BLaER1 (cell line): ENCODE data around the gene MTHFD1L.

Experiments
- H3K27ac ChIP-seq: shearing (Covaris generic); formaldehyde crosslinking; 2 replicates; pipeline ENCODE4 v1.8.1; 2022
- H3K27me3 ChIP-seq: shearing (Covaris generic); formaldehyde crosslinking; 2 replicates; pipeline ENCODE4 v1.8.1; 2022
- H3K36me3 ChIP-seq: shearing (Covaris generic); formaldehyde crosslinking; 2 replicates; pipeline ENCODE4 v1.8.1; 2022
- H3K4me1 ChIP-seq: shearing (Covaris generic); formaldehyde crosslinking; 2 replicates; pipeline ENCODE4 v1.8.1; 2022
- H3K4me2 ChIP-seq: shearing (Covaris generic); formaldehyde crosslinking; 2 replicates; pipeline ENCODE4 v1.8.1; 2022
- H3K4me3 ChIP-seq: shearing (Covaris generic); formaldehyde crosslinking; 2 replicates; pipeline ENCODE4 v1.8.1; 2022
- H3K9ac ChIP-seq: shearing (Covaris generic); formaldehyde crosslinking; 2 replicates; pipeline ENCODE4 v1.8.1; 2022
- H3K9me3 ChIP-seq: shearing (Covaris generic); formaldehyde crosslinking; 2 replicates; pipeline ENCODE4 v1.8.1; 2022
- H4K20me1 ChIP-seq: shearing (Covaris generic); formaldehyde crosslinking; 2 replicates; pipeline ENCODE4 v1.8.1; 2022
- Cebpa-rat ChIP-seq: shearing (Covaris generic); IDR thresholded peaks from 2 replicates; pipeline ENCODE4 v1.8.1; 2022

MTHFD1L gene

GRCh38 chr6:150928882-150929281, 63.4 kb downstream of the MTHFD1L start:
- Histone ChIP-seq H3K9ac (no peak overlapping the region), H3K36me3 (peaks cover 74% of the 10 kb centered on the region), H3K4me1 (peaks cover 13% of the 10 kb centered on the region; the same call in 1 of the 2 replicates), H3K4me3 (no peak overlapping the region), H3K27me3 (no peaks in the 10 kb centered on the region), H3K4me2 (no peak overlapping the region), H3K9me3 (no peaks in the 10 kb centered on the region), H4K20me1 (0 out of 2 replicates have a peak, but pooled peaks cover 7% of the 10 kb centered on the region), H3K27ac (no peak overlapping the region)
- TF ChIP-seq Cebpa-rat = no peak

GRCh38 chr6:150929416-150929815, 63.9 kb downstream of the MTHFD1L start:
- no peak overlapping the region for H3K27ac ChIP-seq
- peaks cover 8% of the 10 kb centered on the region; the same call in 1 of the 2 replicates for H3K4me1 ChIP-seq
- no peak overlapping the region for H3K9ac ChIP-seq
- H3K9me3 ChIP-seq = no peaks in the 10 kb centered on the region
- H4K20me1 ChIP-seq = 0 out of 2 replicates have a peak, but pooled peaks cover 4% of the 10 kb centered on the region
- TF ChIP-seq Cebpa-rat = no peak
- no peak overlapping the region for H3K4me2 ChIP-seq
- no peak overlapping the region for H3K4me3 ChIP-seq
- H3K27me3 ChIP-seq = no peaks in the 10 kb centered on the region
- H3K36me3 ChIP-seq = peaks cover 77% of the 10 kb centered on the region

- Histone ChIP-seq H3K9me3 (no peaks in the 10 kb centered on the region), H3K4me3 (no peak overlapping the region), H3K27ac (no peak overlapping the region), H3K4me1 (no peaks in the 10 kb centered on the region), H3K36me3 (peaks cover 74% of the 10 kb centered on the region), H3K9ac (no peak overlapping the region), H3K27me3 (no peaks in the 10 kb centered on the region), H3K4me2 (no peak overlapping the region), H4K20me1 (no peaks in the 10 kb centered on the region)
- no peak for TF ChIP-seq Cebpa-rat
Measured at GRCh38 chr6:150930841-150931240, 65.3 kb downstream of the MTHFD1L start.

GRCh38 chr6:150931405-150931804, 65.9 kb downstream of the MTHFD1L start:
- Histone ChIP-seq H3K9ac (no peak overlapping the region), H3K4me2 (no peak overlapping the region), H4K20me1 (no peaks in the 10 kb centered on the region), H3K4me3 (no peak overlapping the region), H3K27me3 (no peaks in the 10 kb centered on the region), H3K4me1 (no peaks in the 10 kb centered on the region), H3K9me3 (no peaks in the 10 kb centered on the region), H3K27ac (no peak overlapping the region), H3K36me3 (peaks cover 75% of the 10 kb centered on the region)
- TF ChIP-seq Cebpa-rat = no peak

- Histone ChIP-seq H3K27me3 (no peaks in the 10 kb centered on the region), H3K9me3 (no peaks in the 10 kb centered on the region), H3K36me3 (peaks cover 80% of the 10 kb centered on the region), H3K4me1 (no peaks in the 10 kb centered on the region), H3K9ac (no peak overlapping the region), H3K4me2 (no peak overlapping the region), H3K4me3 (no peak overlapping the region), H3K27ac (no peak overlapping the region), H4K20me1 (no peaks in the 10 kb centered on the region)
- no peak for TF ChIP-seq Cebpa-rat
Measured at GRCh38 chr6:150932996-150933395, 67.5 kb downstream of the MTHFD1L start.

GRCh38 chr6:150934380-150934779, 68.9 kb downstream of the MTHFD1L start:
- Histone ChIP-seq H3K36me3 (peaks cover 82% of the 10 kb centered on the region), H3K27ac (no peak overlapping the region), H3K4me1 (no peaks in the 10 kb centered on the region), H4K20me1 (no peaks in the 10 kb centered on the region), H3K9me3 (no peaks in the 10 kb centered on the region), H3K9ac (no peak overlapping the region), H3K27me3 (no peaks in the 10 kb centered on the region), H3K4me2 (no peak overlapping the region), H3K4me3 (no peak overlapping the region)
- no peak for TF ChIP-seq Cebpa-rat

- Histone ChIP-seq H3K9me3 (no peaks in the 10 kb centered on the region), H3K9ac (no peak overlapping the region), H4K20me1 (no peaks in the 10 kb centered on the region), H3K4me3 (no peak overlapping the region), H3K4me2 (no peak overlapping the region), H3K27ac (no peak overlapping the region), H3K36me3 (peaks cover 91% of the 10 kb centered on the region), H3K4me1 (no peaks in the 10 kb centered on the region), H3K27me3 (no peaks in the 10 kb centered on the region)
- no peak for TF ChIP-seq Cebpa-rat
Measured at GRCh38 chr6:150936021-150936555, 70.6 kb downstream of the MTHFD1L start.

- Histone ChIP-seq H3K4me1 (no peaks in the 10 kb centered on the region), H3K4me2 (no peak overlapping the region), H3K36me3 (peaks cover 86% of the 10 kb centered on the region), H4K20me1 (no peaks in the 10 kb centered on the region), H3K27ac (no peak overlapping the region), H3K9me3 (no peaks in the 10 kb centered on the region), H3K9ac (no peak overlapping the region), H3K4me3 (no peak overlapping the region), H3K27me3 (no peaks in the 10 kb centered on the region)
- TF ChIP-seq Cebpa-rat = no peak
Measured at GRCh38 chr6:150937132-150937906, 71.8 kb downstream of the MTHFD1L start.

GRCh38 chr6:150939399-150939798, 73.9 kb downstream of the MTHFD1L start:
- Histone ChIP-seq H3K27ac (no peak overlapping the region), H3K4me1 (no peaks in the 10 kb centered on the region), H3K36me3 (peaks cover 74% of the 10 kb centered on the region), H3K27me3 (no peaks in the 10 kb centered on the region), H3K4me2 (no peak overlapping the region), H3K9me3 (no peaks in the 10 kb centered on the region), H3K9ac (no peak overlapping the region), H4K20me1 (no peaks in the 10 kb centered on the region), H3K4me3 (no peak overlapping the region)
- no peak for TF ChIP-seq Cebpa-rat

- Histone ChIP-seq H3K27me3 (no peaks in the 10 kb centered on the region), H3K9me3 (no peaks in the 10 kb centered on the region), H3K4me3 (no peak overlapping the region), H3K27ac (no peak overlapping the region), H3K36me3 (peaks cover 78% of the 10 kb centered on the region), H3K9ac (no peak overlapping the region), H3K4me1 (no peaks in the 10 kb centered on the region), H3K4me2 (no peak overlapping the region), H4K20me1 (no peaks in the 10 kb centered on the region)
- TF ChIP-seq Cebpa-rat = no peak
Measured at GRCh38 chr6:150940941-150941340, 75.4 kb downstream of the MTHFD1L start.
